ENCODE results near the gene DNAAF1. TPM values are rescaled to one million over a fixed set of nuclear protein-coding genes. Genes with fewer than 3 reads are reported as not detected.

DNAAF1 gene
- total RNA-seq, 4 donors from 2014 or later, result not detected

DNA sequence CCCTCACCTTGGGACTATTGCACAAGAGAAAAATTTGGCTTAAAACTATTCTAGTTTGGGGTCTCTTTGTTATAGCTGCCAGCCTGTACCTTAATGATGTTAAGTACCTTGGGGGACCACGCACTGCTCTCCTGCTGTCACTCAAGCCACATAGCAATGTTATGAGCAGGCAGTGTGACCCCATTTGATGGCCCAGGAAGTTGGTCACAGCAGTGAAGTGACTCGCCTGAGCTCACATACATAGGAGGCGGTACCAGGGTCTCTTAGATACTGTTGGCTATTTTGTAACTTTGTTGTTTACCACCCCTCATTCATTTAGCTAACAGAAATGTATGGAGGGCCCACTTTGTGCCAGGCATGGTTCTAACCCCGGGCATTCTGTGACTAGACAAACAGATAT lies 78.3 kb downstream of the DNAAF1 start:
- Histone ChIP-seq H3K36me3 (no peaks in the 10 kb centered on the region), H3K4me1 (peaks cover 0 to 6% (median 0%) of the 10 kb centered on the region in 4 donors), H3K27me3 (no peaks in the 10 kb centered on the region), H3K9me3 (no peaks in the 10 kb centered on the region), H3K4me3 (no peak overlapping the region), H3K27ac (no peak overlapping the region)
- TF ChIP-seq POLR2A (IDR thresholded peaks at IDR 0.05) (no peak), CTCF (IDR thresholded peaks at IDR 0.05) (no peak)
- DNase-seq, result no peak

DNA sequence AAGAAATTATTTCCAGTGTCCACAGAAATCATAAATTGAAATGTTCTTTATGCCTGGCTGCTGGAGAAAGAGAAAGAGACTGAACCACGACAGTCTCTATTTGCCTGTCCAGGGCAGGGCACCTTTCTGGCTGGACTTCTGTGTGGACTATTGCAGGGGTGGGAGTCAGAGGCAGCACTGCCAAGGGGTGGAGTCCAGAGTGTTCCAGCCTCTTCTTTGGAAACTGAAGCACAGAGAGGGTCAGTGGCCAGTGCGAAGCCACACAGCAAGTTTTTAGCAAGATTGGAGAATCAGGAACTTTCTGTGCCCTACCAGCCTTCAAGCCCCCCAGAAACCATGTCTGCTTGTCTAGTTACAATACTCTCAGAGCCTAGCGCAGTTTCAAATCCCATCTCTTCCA lies 79.4 kb downstream of the DNAAF1 start:
- DNase-seq, result no peak
- Histone ChIP-seq H3K27ac (no peak overlapping the region), H3K36me3 (no peaks in the 10 kb centered on the region), H3K4me3 (no peak overlapping the region), H3K9me3 (no peaks in the 10 kb centered on the region), H3K27me3 (no peaks in the 10 kb centered on the region), H3K4me1 (peaks cover 0 to 6% (median 0%) of the 10 kb centered on the region in 4 donors)
- no peak for TF ChIP-seq POLR2A (IDR thresholded peaks at IDR 0.05)
- no peak for TF ChIP-seq CTCF (IDR thresholded peaks at IDR 0.05)

DNA sequence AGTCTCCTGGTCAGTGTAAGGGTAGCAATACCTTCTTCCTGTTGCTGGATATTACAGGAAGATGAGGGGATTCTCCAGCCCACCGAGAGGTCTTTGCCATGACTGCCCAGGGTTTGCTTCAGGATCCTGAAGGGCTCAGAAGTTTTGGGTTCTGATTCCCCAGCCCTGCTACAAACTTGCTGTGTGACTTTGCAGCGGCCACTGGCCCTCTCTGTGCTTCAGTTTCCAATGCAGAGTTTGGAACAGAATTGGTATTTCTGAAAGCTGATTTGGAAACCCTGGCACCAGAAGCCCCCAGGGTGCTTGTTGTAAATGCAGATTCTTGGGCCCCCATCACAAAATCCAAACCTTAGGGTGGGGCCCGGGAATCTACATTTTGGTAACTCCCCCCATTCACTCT lies 80.0 kb downstream of the DNAAF1 start:
- Histone ChIP-seq H3K9me3 (no peaks in the 10 kb centered on the region), H3K4me1 (peaks cover 0 to 6% (median 0%) of the 10 kb centered on the region in 4 donors), H3K4me3 (no peak overlapping the region), H3K27ac (no peak overlapping the region), H3K36me3 (no peaks in the 10 kb centered on the region), H3K27me3 (no peaks in the 10 kb centered on the region)
- no peak for DNase-seq
- TF ChIP-seq POLR2A (IDR thresholded peaks at IDR 0.05), result no peak
- TF ChIP-seq CTCF (IDR thresholded peaks at IDR 0.05), result no peak

DNA sequence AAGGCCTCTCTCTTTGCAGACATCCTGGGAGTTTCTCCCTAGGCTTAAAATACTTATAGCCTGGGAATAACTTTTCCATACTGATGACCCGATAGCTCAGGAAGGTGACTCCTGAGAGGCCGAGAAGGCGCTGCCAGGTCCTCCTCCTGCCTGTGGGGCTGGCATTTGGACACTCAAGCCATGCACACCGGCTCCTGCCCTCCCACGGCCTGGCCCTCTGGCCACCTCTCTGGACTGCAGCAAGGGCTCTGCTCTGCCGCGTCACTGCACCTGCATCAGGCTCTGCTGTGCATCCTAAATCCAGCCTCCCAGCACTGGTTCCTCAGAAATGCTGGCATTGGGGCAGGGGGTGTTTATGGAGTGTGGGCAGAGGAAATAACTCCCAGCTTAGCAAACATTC lies 80.5 kb downstream of the DNAAF1 start:
- peaks cover 0 to 6% (median 0%) of the 10 kb centered on the region in 4 donors for H3K4me1 ChIP-seq
- no peak overlapping the region for H3K27ac ChIP-seq
- no peaks in the 10 kb centered on the region for H3K27me3 ChIP-seq
- no peak overlapping the region for H3K4me3 ChIP-seq
- H3K9me3 ChIP-seq, result no peaks in the 10 kb centered on the region
- TF ChIP-seq POLR2A (IDR thresholded peaks at IDR 0.05) (no peak), CTCF (IDR thresholded peaks at IDR 0.05) (no peak)
- H3K36me3 ChIP-seq, result no peaks in the 10 kb centered on the region
- DNase-seq, result no peak

GRCh38 chr16:84226026-84226425 lies 80.9 kb downstream of the DNAAF1 start:
- TF ChIP-seq POLR2A (IDR thresholded peaks at IDR 0.05) (no peak), CTCF (IDR thresholded peaks at IDR 0.05) (no peak)
- Histone ChIP-seq H3K27ac (no peak overlapping the region), H3K9me3 (no peaks in the 10 kb centered on the region), H3K4me3 (no peak overlapping the region), H3K4me1 (peaks cover 0 to 6% (median 0%) of the 10 kb centered on the region in 4 donors), H3K27me3 (no peaks in the 10 kb centered on the region), H3K36me3 (no peaks in the 10 kb centered on the region)
- DNase-seq, result no peak

Other genes starting within 250 kb of the DNAAF1 start
- gene MLYCD, start 246.2 kb upstream of the DNAAF1 start, total RNA-seq, result 10 to 100 TPM; 13.5 to 31.4 (median 31.0) TPM
- gene OSGIN1, start 192.1 kb upstream of the DNAAF1 start, total RNA-seq, result 10 to 100 TPM; 17.3 to 99.7 (median 75.2) TPM
- gene NECAB2, start 177.1 kb upstream of the DNAAF1 start, total RNA-seq, result 1 to 10 TPM in 1 of 4 donors, not detected in 3; 1.2 TPM
- gene SLC38A8, start 102.5 kb upstream of the DNAAF1 start, total RNA-seq, result not detected
- 100 to 1,000 TPM in 1 of 4 donors, 10 to 100 TPM in 3; 79.0 to 104 (median 91.7) TPM for gene MBTPS1, start 28.4 kb upstream of the DNAAF1 start, total RNA-seq
- gene HSDL1, start 131 bp upstream of the DNAAF1 start, total RNA-seq, result 10 to 100 TPM in 3 of 4 donors, 1 to 10 TPM in 1; 8.4 to 25.0 (median 10.8) TPM
- 100 to 1,000 TPM in 2 of 4 donors, 10 to 100 TPM in 2; 61.3 to 169 (median 97.0) TPM for gene TAF1C, start 41.7 kb downstream of the DNAAF1 start, total RNA-seq
- 1 to 10 TPM in 1 of 4 donors, not detected in 3; 1.8 TPM for gene ADAD2, start 45.8 kb downstream of the DNAAF1 start, total RNA-seq
- not detected for gene KCNG4, start 94.7 kb downstream of the DNAAF1 start, total RNA-seq
- gene WFDC1, start 149.6 kb downstream of the DNAAF1 start, total RNA-seq, result 10 to 100 TPM in 2 of 4 donors, 1 to 10 TPM in 2; 1.9 to 35.5 (median 10.1) TPM
- gene ATP2C2, start 223.2 kb downstream of the DNAAF1 start, total RNA-seq, result 100 to 1,000 TPM in 2 of 4 donors, 10 to 100 TPM in 2; 84.2 to 148 (median 115) TPM